Keratinocyte (primary cell): Measurements from ENCODE around the gene ZRANB1. TPM values are rescaled to one million over a fixed set of nuclear protein-coding genes. Genes with fewer than 3 reads are reported as not detected.

ENCODE experiments used
- DNase-seq: peaks from one replicate; pipeline ENCODE4 v3.0.0-alpha.2; 2011; ENCODE audit warnings: low read depth, missing footprints, low spot score
- FAIRE-seq: peaks from 2 replicates; lab custom pipeline; 2011; peaks lifted over from hg19 to GRCh38; lab: Jason Lieb, UNC
- H2AFZ ChIP-seq: 2 replicates; pipeline ENCODE4 v1.6.0; 2012; ENCODE audit warnings: low read length, control low read depth, inconsistent platforms; ENCODE audit not compliant: control insufficient read depth
- H3K27ac ChIP-seq: 2 replicates; pipeline ENCODE4 v1.5.1; 2011; ENCODE audit warnings: low read length; ENCODE audit not compliant: control insufficient read depth, insufficient read depth
- H3K27me3 ChIP-seq: 3 replicates; pipeline ENCODE4 v1.6.0; 2011; ENCODE audit warnings: low read length; ENCODE audit not compliant: control insufficient read depth, insufficient read depth; ENCODE audit errors: extremely low read depth
- H3K36me3 ChIP-seq, 2 experiments: 2 replicates in 1 of 2; 3 replicates in 1 of 2; pipeline ENCODE4 v1.5.1; 2011; ENCODE audit warnings: low read length in 2 of 2, mild to moderate bottlenecking in 1 of 2; ENCODE audit not compliant: control insufficient read depth in 2 of 2, insufficient read depth in 2 of 2; ENCODE audit errors: extremely low read depth in 1 of 2
- H3K4me1 ChIP-seq: 3 replicates; pipeline ENCODE4 v1.5.1; 2011; ENCODE audit warnings: low read length; ENCODE audit not compliant: control insufficient read depth, insufficient read depth; ENCODE audit errors: extremely low read depth
- H3K4me2 ChIP-seq: 3 replicates; pipeline ENCODE4 v1.6.0; 2011; ENCODE audit warnings: low read depth, low read length; ENCODE audit not compliant: control insufficient read depth, insufficient read depth; ENCODE audit errors: extremely low read depth
- H3K4me3 ChIP-seq, 3 experiments: fragments of 200-600 bp in 1 of 3; sonication (generic) in 1 of 3; 2 replicates in 2 of 3; 3 replicates in 1 of 3; pipeline ENCODE4 v1.5.1; 2011 to 2016; ENCODE audit warnings: low read length in 3 of 3, mild to moderate bottlenecking in 3 of 3, control low read depth in 2 of 3, inconsistent platforms in 1 of 3, low read depth in 1 of 3, mixed read lengths in 1 of 3, mixed run types in 1 of 3, moderate library complexity in 1 of 3; ENCODE audit not compliant: control insufficient read depth in 2 of 3, insufficient read depth in 2 of 3; ENCODE audit errors: extremely low read depth in 1 of 3
- H3K79me2 ChIP-seq: 2 replicates; pipeline ENCODE4 v1.6.0; 2012; ENCODE audit warnings: low read length; ENCODE audit not compliant: control insufficient read depth, insufficient read depth
- H3K9ac ChIP-seq: 3 replicates; pipeline ENCODE4 v1.6.0; 2011; ENCODE audit warnings: low read length; ENCODE audit not compliant: control insufficient read depth, insufficient read depth; ENCODE audit errors: extremely low read depth
- H3K9me1 ChIP-seq: 3 replicates; pipeline ENCODE4 v1.6.0; 2011; ENCODE audit warnings: low read length; ENCODE audit not compliant: control insufficient read depth, insufficient read depth; ENCODE audit errors: extremely low read depth
- H3K9me3 ChIP-seq: 2 replicates; pipeline ENCODE4 v1.5.1; 2012; ENCODE audit warnings: low read depth, low read length; ENCODE audit not compliant: control insufficient read depth
- H4K20me1 ChIP-seq: 3 replicates; pipeline ENCODE4 v1.6.0; 2011; ENCODE audit warnings: low read length; ENCODE audit not compliant: control insufficient read depth, insufficient read depth; ENCODE audit errors: extremely low read depth
- EZH2 ChIP-seq: IDR thresholded peaks from one replicate; pipeline ENCODE4 v1.6.1; 2012; ENCODE audit warnings: inconsistent platforms, mild to moderate bottlenecking, low read length, moderate library complexity
- dilution Hi-C: fragments of 300-500 bp; cut with MboI; formaldehyde crosslinking; loops from one replicate; pipeline ENCODE4 v1.7.0; 2020; ENCODE audit warnings: low sequenced_read_pairs; ENCODE audit not compliant: extremely low pct_ligation_motif_present
- polyA plus RNA-seq, 5 experiments: library from polyadenylated mRNA; depleted of rRNA in 3 of 5; stranded (reverse) in 3 of 5; stranded (forward) in 1 of 5; unstranded in 1 of 5; fragments of >200 nt; gene quantifications; 1 replicate in 1 of 5; 2 replicates in 3 of 5; 3 replicates in 1 of 5; pipeline versions ENCODE4 v1.2.1 to v1.2.3, GENCODE V29; 2011 to 2012; ENCODE audit warnings: missing spikeins in 2 of 5, low read depth in 1 of 5, low replicate concordance in 1 of 5
- TF ChIP-seq, protein P1 (sequence below), 3 experiments: IDR thresholded peaks in 1 of 3; conservative IDR thresholded peaks in 1 of 3; optimal IDR thresholded peaks in 1 of 3; 2 replicates in 2 of 3; 3 replicates in 1 of 3; pipeline versions ENCODE3 to v1.5.1; 2011; ENCODE audit warnings: low read length in 3 of 3, mild to moderate bottlenecking in 3 of 3, moderate library complexity in 2 of 3, control low read depth in 1 of 3, inconsistent platforms in 1 of 3; ENCODE audit not compliant: insufficient read depth in 2 of 3; ENCODE audit errors: extremely low read depth in 1 of 3

Gene ZRANB1
- polyA plus RNA-seq, 1 donor (not counting 4 experiments of a cell fraction or from before 2014, with no cell fraction given), result 9.3 TPM

DNA sequence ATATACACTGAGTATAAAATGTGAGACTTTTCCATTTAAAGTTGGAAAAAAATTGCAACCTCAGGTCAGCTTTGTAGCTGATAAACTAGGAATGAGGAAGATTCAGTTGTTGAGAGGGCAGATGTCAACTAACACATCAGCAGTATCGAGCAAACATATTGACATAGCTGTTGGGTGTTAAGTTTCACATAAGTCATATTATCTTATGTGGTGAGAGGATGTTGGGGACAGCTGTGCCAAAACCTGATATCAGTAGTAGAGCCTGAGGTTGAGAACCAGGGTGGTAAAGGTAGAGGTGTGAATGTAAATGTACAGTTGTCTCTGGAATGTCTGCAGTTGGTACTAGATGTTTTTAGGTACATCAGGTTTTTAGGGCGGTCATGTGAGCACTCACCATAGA is 5.0 kb downstream of the ZRANB1 start:
- dilution Hi-C loops, result no loop called here
- Histone ChIP-seq H3K27me3 (no peaks in the 10 kb centered on the region), H3K27ac (no peak overlapping the region), H3K9ac (no peak overlapping the region), H4K20me1 (peaks cover 5% of the 10 kb centered on the region), H3K4me3 (no peak overlapping the region), H3K4me1 (peaks cover 13% of the 10 kb centered on the region), H3K9me1 (no peaks in the 10 kb centered on the region), H3K36me3 (peaks cover 5 to 13% of the 10 kb centered on the region in 2 experiments), H3K9me3 (no peaks in the 10 kb centered on the region), H3K79me2 (peaks cover 67% of the 10 kb centered on the region), H3K4me2 (no peak overlapping the region), H2AFZ (no peak overlapping the region)
- no peak for FAIRE-seq
- TF ChIP-seq EZH2, result no peak
- TF ChIP-seq, protein P1, sequence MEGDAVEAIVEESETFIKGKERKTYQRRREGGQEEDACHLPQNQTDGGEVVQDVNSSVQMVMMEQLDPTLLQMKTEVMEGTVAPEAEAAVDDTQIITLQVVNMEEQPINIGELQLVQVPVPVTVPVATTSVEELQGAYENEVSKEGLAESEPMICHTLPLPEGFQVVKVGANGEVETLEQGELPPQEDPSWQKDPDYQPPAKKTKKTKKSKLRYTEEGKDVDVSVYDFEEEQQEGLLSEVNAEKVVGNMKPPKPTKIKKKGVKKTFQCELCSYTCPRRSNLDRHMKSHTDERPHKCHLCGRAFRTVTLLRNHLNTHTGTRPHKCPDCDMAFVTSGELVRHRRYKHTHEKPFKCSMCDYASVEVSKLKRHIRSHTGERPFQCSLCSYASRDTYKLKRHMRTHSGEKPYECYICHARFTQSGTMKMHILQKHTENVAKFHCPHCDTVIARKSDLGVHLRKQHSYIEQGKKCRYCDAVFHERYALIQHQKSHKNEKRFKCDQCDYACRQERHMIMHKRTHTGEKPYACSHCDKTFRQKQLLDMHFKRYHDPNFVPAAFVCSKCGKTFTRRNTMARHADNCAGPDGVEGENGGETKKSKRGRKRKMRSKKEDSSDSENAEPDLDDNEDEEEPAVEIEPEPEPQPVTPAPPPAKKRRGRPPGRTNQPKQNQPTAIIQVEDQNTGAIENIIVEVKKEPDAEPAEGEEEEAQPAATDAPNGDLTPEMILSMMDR (optimal IDR thresholded peaks at IDR 0.05 in 1 of 3, IDR thresholded peaks at IDR 0.05 in 1 of 3, conservative IDR thresholded peaks at IDR 0.05 in 1 of 3; ENCODE audit: extremely low read depth in 1 of 3, insufficient read depth in 2 of 3, low read length in 3 of 3), result no peak
- no peak for DNase-seq

DNA sequence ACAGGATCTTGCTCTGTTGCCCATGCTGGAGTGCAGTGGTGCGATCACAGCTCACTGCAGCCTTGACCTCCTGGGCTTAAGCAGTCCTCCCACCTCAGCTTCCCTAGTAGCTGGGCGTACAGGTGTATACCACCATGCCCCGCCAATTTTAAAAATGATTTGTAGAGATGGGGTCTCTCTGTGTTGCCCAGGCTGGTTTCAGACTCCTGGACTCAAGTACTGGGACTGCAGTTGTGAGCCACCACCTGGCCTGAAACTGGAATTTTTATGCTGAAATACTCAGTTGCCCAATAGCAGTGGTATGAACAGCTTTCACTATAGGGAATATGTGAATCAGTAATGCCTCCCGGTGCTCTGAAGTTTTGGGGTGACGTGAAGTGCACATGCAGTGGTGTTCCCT is 7.6 kb downstream of the ZRANB1 start:
- H2AFZ ChIP-seq, result no peak overlapping the region
- no peaks in the 10 kb centered on the region for H4K20me1 ChIP-seq
- TF ChIP-seq, protein P1 (optimal IDR thresholded peaks at IDR 0.05 in 1 of 3, IDR thresholded peaks at IDR 0.05 in 1 of 3, conservative IDR thresholded peaks at IDR 0.05 in 1 of 3; ENCODE audit: extremely low read depth in 1 of 3, insufficient read depth in 2 of 3, low read length in 3 of 3), result no peak
- TF ChIP-seq EZH2, result no peak
- peaks cover 3% of the 10 kb centered on the region for H3K9me1 ChIP-seq
- peaks cover 0 to 3% of the 10 kb centered on the region in 2 experiments for H3K36me3 ChIP-seq
- FAIRE-seq (no peak), DNase-seq (no peak)
- H3K4me2 ChIP-seq, result no peak overlapping the region
- no peak overlapping the region for H3K27ac ChIP-seq
- no peaks in the 10 kb centered on the region for H3K27me3 ChIP-seq
- no peak overlapping the region for H3K9ac ChIP-seq
- H3K79me2 ChIP-seq, result peaks cover 59% of the 10 kb centered on the region
- no peak overlapping the region for H3K4me3 ChIP-seq
- H3K9me3 ChIP-seq, result no peaks in the 10 kb centered on the region
- H3K4me1 ChIP-seq, result peaks cover 6% of the 10 kb centered on the region
- dilution Hi-C loops, result no loop called here
